ENCODE data around the gene CPE. TPM values are rescaled to one million over a fixed set of nuclear protein-coding genes. Genes with fewer than 3 reads are reported as not detected.

CPE gene
- total RNA-seq, 2 experiments from 2014 or later, result not detected

- Histone ChIP-seq H3K4me1 (ENCODE audit: insufficient read depth, low read length, poor library complexity, severe bottlenecking) (no peaks in the 10 kb centered on the region), H2AFZ (ENCODE audit: low read length) (no peak overlapping the region), H3K36me3 (ENCODE audit: insufficient read depth, low read length) (no peaks in the 10 kb centered on the region), H3K27ac (ENCODE audit: low read depth, low read length, poor library complexity, severe bottlenecking) (no peak overlapping the region), H3K4me2 (ENCODE audit: low read length) (no peak overlapping the region), H3K9me3 (ENCODE audit: low read length) (no peaks in the 10 kb centered on the region), H4K20me1 (ENCODE audit: insufficient read depth, low read length) (no peaks in the 10 kb centered on the region), H3K79me2 (ENCODE audit: insufficient read depth, low read depth, low read length) (no peaks in the 10 kb centered on the region), H3K4me3 (ENCODE audit: low read depth, low read length, poor library complexity, severe bottlenecking) (no peak overlapping the region), H3K9me2 (ENCODE audit: insufficient read depth, low read length) (no peaks in the 10 kb centered on the region; the same call in 1 of the 2 replicates)
- BruUV-seq (replicated peaks), result no TSS peak
- intact Hi-C loops (cut with micrococcal nuclease; ENCODE audit: unreplicated experiment), result no loop called here
- TF ChIP-seq, protein P1, sequence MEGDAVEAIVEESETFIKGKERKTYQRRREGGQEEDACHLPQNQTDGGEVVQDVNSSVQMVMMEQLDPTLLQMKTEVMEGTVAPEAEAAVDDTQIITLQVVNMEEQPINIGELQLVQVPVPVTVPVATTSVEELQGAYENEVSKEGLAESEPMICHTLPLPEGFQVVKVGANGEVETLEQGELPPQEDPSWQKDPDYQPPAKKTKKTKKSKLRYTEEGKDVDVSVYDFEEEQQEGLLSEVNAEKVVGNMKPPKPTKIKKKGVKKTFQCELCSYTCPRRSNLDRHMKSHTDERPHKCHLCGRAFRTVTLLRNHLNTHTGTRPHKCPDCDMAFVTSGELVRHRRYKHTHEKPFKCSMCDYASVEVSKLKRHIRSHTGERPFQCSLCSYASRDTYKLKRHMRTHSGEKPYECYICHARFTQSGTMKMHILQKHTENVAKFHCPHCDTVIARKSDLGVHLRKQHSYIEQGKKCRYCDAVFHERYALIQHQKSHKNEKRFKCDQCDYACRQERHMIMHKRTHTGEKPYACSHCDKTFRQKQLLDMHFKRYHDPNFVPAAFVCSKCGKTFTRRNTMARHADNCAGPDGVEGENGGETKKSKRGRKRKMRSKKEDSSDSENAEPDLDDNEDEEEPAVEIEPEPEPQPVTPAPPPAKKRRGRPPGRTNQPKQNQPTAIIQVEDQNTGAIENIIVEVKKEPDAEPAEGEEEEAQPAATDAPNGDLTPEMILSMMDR (conservative IDR thresholded peaks at IDR 0.05; ENCODE audit: low read length), result no peak
- TF ChIP-seq EZH2phosphoT487 (IDR thresholded peaks at IDR 0.05; ENCODE audit: borderline replicate concordance, low read depth, low read length), result no peak
- ChIA-PET CTCF (ENCODE audit: unreplicated experiment) (no interaction called here), POLR2A (interaction anchor here (0.9 to 2.3 kb wide), 2 partner anchors 14 to 56 kb away, joined by 3 to 6 read pairs; no protein-coding TSS in a partner anchor)
- no peak for DNase-seq (ENCODE audit: low spot score)
Observed at GRCh38 chr4:165415910-165416309, 37.1 kb downstream of the CPE start.

GRCh38 chr4:165418073-165418472 is 39.3 kb downstream of the CPE start:
- ChIA-PET POLR2A (no interaction called here), CTCF (ENCODE audit: unreplicated experiment) (no interaction called here)
- Histone ChIP-seq H3K9me2 (ENCODE audit: insufficient read depth, low read length) (no peaks in the 10 kb centered on the region; the same call in 1 of the 2 replicates), H3K79me2 (ENCODE audit: insufficient read depth, low read depth, low read length) (no peaks in the 10 kb centered on the region), H3K27ac (ENCODE audit: low read depth, low read length, poor library complexity, severe bottlenecking) (no peak overlapping the region), H3K4me1 (ENCODE audit: insufficient read depth, low read length, poor library complexity, severe bottlenecking) (no peaks in the 10 kb centered on the region), H2AFZ (ENCODE audit: low read length) (no peak overlapping the region), H3K4me2 (ENCODE audit: low read length) (no peak overlapping the region), H3K4me3 (ENCODE audit: low read depth, low read length, poor library complexity, severe bottlenecking) (no peak overlapping the region), H3K9me3 (ENCODE audit: low read length) (no peaks in the 10 kb centered on the region), H3K36me3 (ENCODE audit: insufficient read depth, low read length) (no peaks in the 10 kb centered on the region), H4K20me1 (ENCODE audit: insufficient read depth, low read length) (no peaks in the 10 kb centered on the region)
- BruUV-seq (replicated peaks), result no TSS peak
- DNase-seq (ENCODE audit: low spot score), result no peak
- TF ChIP-seq EZH2phosphoT487 (IDR thresholded peaks at IDR 0.05; ENCODE audit: borderline replicate concordance, low read depth, low read length), result no peak
- TF ChIP-seq, protein P1 (conservative IDR thresholded peaks at IDR 0.05; ENCODE audit: low read length), result no peak
- intact Hi-C loops (cut with micrococcal nuclease; ENCODE audit: unreplicated experiment), result no loop called here

DNA sequence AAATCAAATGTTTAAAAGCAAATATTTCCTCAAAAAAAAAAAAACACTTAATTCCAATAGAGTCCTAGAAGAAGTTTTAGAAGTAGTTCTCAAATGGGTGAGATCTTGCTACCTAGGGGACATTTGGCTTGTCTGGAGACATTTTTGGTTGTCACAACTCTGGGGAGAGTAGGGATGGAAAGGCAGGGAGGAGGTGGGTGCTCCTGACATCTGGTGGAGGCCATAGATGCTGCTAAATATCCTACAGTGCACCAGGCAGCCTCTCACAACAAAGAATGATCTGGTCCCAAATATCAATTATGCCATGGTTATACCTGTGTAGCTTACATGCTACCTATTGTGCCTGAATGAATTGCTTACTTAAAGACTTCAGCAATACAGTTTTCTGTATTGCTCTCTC is 46.8 kb downstream of the CPE start:
- 0 out of 2 replicates have a peak, but pooled peaks cover 3% of the 10 kb centered on the region for H3K9me3 ChIP-seq (ENCODE audit: low read length)
- H2AFZ ChIP-seq (ENCODE audit: low read length), result no peak overlapping the region
- no peak for DNase-seq (ENCODE audit: low spot score)
- no peaks in the 10 kb centered on the region for H3K9me2 ChIP-seq (ENCODE audit: insufficient read depth, low read length)
- H3K79me2 ChIP-seq (ENCODE audit: insufficient read depth, low read depth, low read length), result no peaks in the 10 kb centered on the region
- no peak overlapping the region for H3K27ac ChIP-seq (ENCODE audit: low read depth, low read length, poor library complexity, severe bottlenecking)
- H3K4me1 ChIP-seq (ENCODE audit: insufficient read depth, low read length, poor library complexity, severe bottlenecking), result no peaks in the 10 kb centered on the region
- intact Hi-C loops (cut with micrococcal nuclease; ENCODE audit: unreplicated experiment), result no loop called here
- H3K36me3 ChIP-seq (ENCODE audit: insufficient read depth, low read length), result no peaks in the 10 kb centered on the region
- POLR2A ChIA-PET, result interaction anchor here (0.6 to 1.5 kb wide), 2 partner anchors 9 to 36 kb away, joined by 5 to 6 read pairs; no protein-coding TSS in a partner anchor
- H4K20me1 ChIP-seq (ENCODE audit: insufficient read depth, low read length), result no peaks in the 10 kb centered on the region
- BruUV-seq (replicated peaks), result no TSS peak
- H3K4me2 ChIP-seq (ENCODE audit: low read length), result no peak overlapping the region
- H3K4me3 ChIP-seq (ENCODE audit: low read depth, low read length, poor library complexity, severe bottlenecking), result no peak overlapping the region
- CTCF ChIA-PET (ENCODE audit: unreplicated experiment), result no interaction called here
- no peak for TF ChIP-seq EZH2phosphoT487 (IDR thresholded peaks at IDR 0.05; ENCODE audit: borderline replicate concordance, low read depth, low read length)
- TF ChIP-seq, protein P1 (conservative IDR thresholded peaks at IDR 0.05; ENCODE audit: low read length), result no peak
